SHP77 treated with DMSO at 0.1 percent for 48 hours (cell line): ENCODE data around the gene FBXO11.
"Not testable (repeated sequence)": the region's sequence is repeated elsewhere in the genome, so short reads cannot be mapped to it uniquely, and the experiment has no call there.

Experiments used
- DNase-seq: peaks from one replicate; lab custom pipeline; 2025; lab: John Stamatoyannopoulos, UW

FBXO11 gene

GRCh38 chr2:47906157-47907038 is at the start of gene FBXO11:
Gene FBXO11 (minus strand): TSS chr2:47906498. CDS start chr2:47905720, 778 bp downstream.
- DNase-seq, result peak; percentile 89

- no peak for DNase-seq
Measured at GRCh38 chr2:47950340-47951301, 44.3 kb upstream of the FBXO11 start.

GRCh38 chr2:47946593-47946992 is 40.3 kb upstream of the FBXO11 start:
- DNase-seq, result no peak

- no peak for DNase-seq
Measured at GRCh38 chr2:47945046-47945781, 38.9 kb upstream of the FBXO11 start.

GRCh38 chr2:47941936-47942335 is 35.6 kb upstream of the FBXO11 start:
- no peak for DNase-seq

GRCh38 chr2:47937677-47938076 is 31.4 kb upstream of the FBXO11 start:
- no peak for DNase-seq

- no peak for DNase-seq
Measured at GRCh38 chr2:47935071-47935470, 28.8 kb upstream of the FBXO11 start.

GRCh38 chr2:47918043-47918442 is 11.7 kb upstream of the FBXO11 start:
- DNase-seq, result no peak

- DNase-seq, result no peak
Measured at GRCh38 chr2:47917276-47917961, 11.1 kb upstream of the FBXO11 start.

GRCh38 chr2:47916412-47916811 is 10.1 kb upstream of the FBXO11 start:
- no peak for DNase-seq

GRCh38 chr2:47910662-47911061 is 4.4 kb upstream of the FBXO11 start:
- DNase-seq, result not testable (repeated sequence)

- no peak for DNase-seq
Measured at GRCh38 chr2:47908682-47909081, 2.4 kb upstream of the FBXO11 start.

GRCh38 chr2:47907039-47907781 is 912 bp upstream of the FBXO11 start:
- DNase-seq, result no peak

- no peak for DNase-seq
Measured at GRCh38 chr2:47905386-47906156, 727 bp downstream of the FBXO11 start.

- DNase-seq, result no peak
Measured at GRCh38 chr2:47903781-47904490, 2.4 kb downstream of the FBXO11 start.

GRCh38 chr2:47901892-47902291 is 4.4 kb downstream of the FBXO11 start:
- DNase-seq, result not testable (repeated sequence)

- DNase-seq, result no peak
Measured at GRCh38 chr2:47900857-47901256, 5.4 kb downstream of the FBXO11 start.

- DNase-seq, result no peak
Measured at GRCh38 chr2:47899915-47900816, 6.1 kb downstream of the FBXO11 start.
